Left ventricle myocardium inferior (tissue), 1 donor: Measurements from ENCODE around the gene IL36A. TPM values are rescaled to one million over a fixed set of nuclear protein-coding genes. Genes with fewer than 3 reads are reported as not detected.

Experiments
- DNase-seq: peaks from one replicate; pipeline ENCODE4 v3.0.0-alpha.2; 2020
- H3K27ac ChIP-seq: fragments of 200-600 bp; replicated peaks from 2 replicates; pipeline ENCODE4 v1.8.0; 2021
- H3K27me3 ChIP-seq: fragments of 200-600 bp; 2 replicates; pipeline ENCODE4 v1.8.0; 2021; ENCODE audit warnings: low read depth
- H3K36me3 ChIP-seq: fragments of 200-600 bp; 2 replicates; pipeline ENCODE4 v1.8.0; 2021
- H3K4me1 ChIP-seq: fragments of 200-600 bp; 2 replicates; pipeline ENCODE4 v1.8.0; 2021
- H3K4me3 ChIP-seq: fragments of 200-600 bp; 2 replicates; pipeline ENCODE4 v1.8.0; 2021; ENCODE audit warnings: mild to moderate bottlenecking, moderate library complexity
- H3K9me3 ChIP-seq: fragments of 200-600 bp; replicated peaks from 2 replicates; pipeline ENCODE4 v1.8.0; 2021
- CTCF ChIP-seq: fragments of 200-600 bp; IDR thresholded peaks from 2 replicates; pipeline ENCODE4 v1.8.0; 2021; ENCODE audit warnings: antibody characterized with exemption, mild to moderate bottlenecking, borderline replicate concordance
- intact Hi-C: fragments of 100-400 bp; cut with micrococcal nuclease; formaldehyde crosslinking; loops from one replicate; pipeline ENCODE4 v1.11.0; 2022
- total RNA-seq: library from RNA; stranded (reverse); fragmentation: NEBNext Ultra II Directional; extraction: Animal tissue kit (Norgen Biotek cat#: 25700); gene quantifications from one replicate; pipeline ENCODE4 v1.2.1, GENCODE V29; 2021
- donor health status: DM: no; HTN: yes; CAD: no; lungs with severe emphysema.

The IL36A gene
- total RNA-seq, 1 donor from 2014 or later = not detected

GRCh38 chr2:112979731-112980130, 25.5 kb upstream of the IL36A start:
- intact Hi-C loops = no loop called here
- Histone ChIP-seq H3K4me1 (no peaks in the 10 kb centered on the region), H3K27me3 (peaks cover 81% of the 10 kb centered on the region)

GRCh38 chr2:112980537-112980936, 24.7 kb upstream of the IL36A start:
- intact Hi-C loops = no loop called here

More at GRCh38 chr2:112979731-112980130, 25.5 kb upstream of the IL36A start:
- Histone ChIP-seq H3K9me3 (no peaks in the 10 kb centered on the region), H3K4me3 (no peak overlapping the region), H3K36me3 (no peaks in the 10 kb centered on the region), H3K27ac (no peak overlapping the region)
- no peak for TF ChIP-seq CTCF
- DNase-seq = no peak

GRCh38 chr2:112985090-112985489, 20.2 kb upstream of the IL36A start:
- TF ChIP-seq CTCF = no peak

More at GRCh38 chr2:112980537-112980936, 24.7 kb upstream of the IL36A start:
- Histone ChIP-seq H3K27ac (no peak overlapping the region), H3K4me3 (no peak overlapping the region), H3K9me3 (no peaks in the 10 kb centered on the region), H3K27me3 (peaks cover 75% of the 10 kb centered on the region), H3K36me3 (no peaks in the 10 kb centered on the region), H3K4me1 (no peaks in the 10 kb centered on the region)
- TF ChIP-seq CTCF = no peak
- no peak for DNase-seq

GRCh38 chr2:112989611-112990010, 15.6 kb upstream of the IL36A start:
- peaks cover 61% of the 10 kb centered on the region for H3K9me3 ChIP-seq
- H3K4me1 ChIP-seq = no peaks in the 10 kb centered on the region
- H3K27ac ChIP-seq = no peak overlapping the region
- intact Hi-C loops = no loop called here
- DNase-seq = no peak
- no peak overlapping the region for H3K4me3 ChIP-seq
- H3K36me3 ChIP-seq = no peaks in the 10 kb centered on the region
- TF ChIP-seq CTCF = no peak
- H3K27me3 ChIP-seq = no peaks in the 10 kb centered on the region

More at GRCh38 chr2:112985090-112985489, 20.2 kb upstream of the IL36A start:
- H3K4me1 ChIP-seq = no peaks in the 10 kb centered on the region
- H3K9me3 ChIP-seq = peaks cover 23% of the 10 kb centered on the region
- peaks cover 33% of the 10 kb centered on the region for H3K27me3 ChIP-seq
- H3K4me3 ChIP-seq = no peak overlapping the region
- intact Hi-C loops = no loop called here
- no peaks in the 10 kb centered on the region for H3K36me3 ChIP-seq
- no peak for DNase-seq
- no peak overlapping the region for H3K27ac ChIP-seq

GRCh38 chr2:112993831-112994230, 11.4 kb upstream of the IL36A start:
- Histone ChIP-seq H3K27me3 (peaks cover 13% of the 10 kb centered on the region), H3K9me3 (peaks cover 51% of the 10 kb centered on the region), H3K27ac (no peak overlapping the region), H3K36me3 (no peaks in the 10 kb centered on the region), H3K4me3 (no peak overlapping the region), H3K4me1 (no peaks in the 10 kb centered on the region)
- DNase-seq = no peak
- intact Hi-C loops = no loop called here
- no peak for TF ChIP-seq CTCF
